Measurements from ENCODE around the gene TBX18.

DNA sequence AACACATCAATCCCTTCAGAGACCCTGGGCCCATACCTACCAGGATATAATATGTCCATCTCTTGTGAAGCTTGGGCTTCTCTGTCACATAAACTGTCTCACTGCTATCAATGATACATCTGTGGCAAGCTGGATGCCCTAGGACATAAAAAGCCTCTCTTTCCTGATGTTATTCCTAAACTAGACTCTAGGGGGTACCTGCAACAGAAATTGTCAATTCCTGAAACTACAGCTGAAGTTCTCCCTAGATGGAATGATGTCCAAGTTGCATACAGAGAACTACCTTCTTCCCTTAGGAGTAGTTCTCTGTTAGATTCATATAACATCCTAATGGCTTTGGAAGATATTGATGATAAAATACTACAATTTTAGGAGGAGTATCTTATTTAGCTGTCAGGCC lies 35.8 kb downstream of the TBX18 start:
- no peak for TF ChIP-seq CREM (CRISPR knock-in tag; IDR thresholded peaks at IDR 0.05)
- TF ChIP-seq GABPB1 (CRISPR knock-in tag; IDR thresholded peaks at IDR 0.05), result no peak
- no peak for TF ChIP-seq E2F1 (CRISPR knock-in tag; IDR thresholded peaks at IDR 0.05)
- TF ChIP-seq, protein P1, sequence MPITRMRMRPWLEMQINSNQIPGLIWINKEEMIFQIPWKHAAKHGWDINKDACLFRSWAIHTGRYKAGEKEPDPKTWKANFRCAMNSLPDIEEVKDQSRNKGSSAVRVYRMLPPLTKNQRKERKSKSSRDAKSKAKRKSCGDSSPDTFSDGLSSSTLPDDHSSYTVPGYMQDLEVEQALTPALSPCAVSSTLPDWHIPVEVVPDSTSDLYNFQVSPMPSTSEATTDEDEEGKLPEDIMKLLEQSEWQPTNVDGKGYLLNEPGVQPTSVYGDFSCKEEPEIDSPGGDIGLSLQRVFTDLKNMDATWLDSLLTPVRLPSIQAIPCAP (CRISPR knock-in tag; IDR thresholded peaks at IDR 0.05), result no peak
- TF ChIP-seq, protein P2, sequence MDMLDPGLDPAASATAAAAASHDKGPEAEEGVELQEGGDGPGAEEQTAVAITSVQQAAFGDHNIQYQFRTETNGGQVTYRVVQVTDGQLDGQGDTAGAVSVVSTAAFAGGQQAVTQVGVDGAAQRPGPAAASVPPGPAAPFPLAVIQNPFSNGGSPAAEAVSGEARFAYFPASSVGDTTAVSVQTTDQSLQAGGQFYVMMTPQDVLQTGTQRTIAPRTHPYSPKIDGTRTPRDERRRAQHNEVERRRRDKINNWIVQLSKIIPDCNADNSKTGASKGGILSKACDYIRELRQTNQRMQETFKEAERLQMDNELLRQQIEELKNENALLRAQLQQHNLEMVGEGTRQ (CRISPR knock-in tag; IDR thresholded peaks at IDR 0.05), result no peak
- TF ChIP-seq, protein P3, sequence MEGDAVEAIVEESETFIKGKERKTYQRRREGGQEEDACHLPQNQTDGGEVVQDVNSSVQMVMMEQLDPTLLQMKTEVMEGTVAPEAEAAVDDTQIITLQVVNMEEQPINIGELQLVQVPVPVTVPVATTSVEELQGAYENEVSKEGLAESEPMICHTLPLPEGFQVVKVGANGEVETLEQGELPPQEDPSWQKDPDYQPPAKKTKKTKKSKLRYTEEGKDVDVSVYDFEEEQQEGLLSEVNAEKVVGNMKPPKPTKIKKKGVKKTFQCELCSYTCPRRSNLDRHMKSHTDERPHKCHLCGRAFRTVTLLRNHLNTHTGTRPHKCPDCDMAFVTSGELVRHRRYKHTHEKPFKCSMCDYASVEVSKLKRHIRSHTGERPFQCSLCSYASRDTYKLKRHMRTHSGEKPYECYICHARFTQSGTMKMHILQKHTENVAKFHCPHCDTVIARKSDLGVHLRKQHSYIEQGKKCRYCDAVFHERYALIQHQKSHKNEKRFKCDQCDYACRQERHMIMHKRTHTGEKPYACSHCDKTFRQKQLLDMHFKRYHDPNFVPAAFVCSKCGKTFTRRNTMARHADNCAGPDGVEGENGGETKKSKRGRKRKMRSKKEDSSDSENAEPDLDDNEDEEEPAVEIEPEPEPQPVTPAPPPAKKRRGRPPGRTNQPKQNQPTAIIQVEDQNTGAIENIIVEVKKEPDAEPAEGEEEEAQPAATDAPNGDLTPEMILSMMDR (IDR thresholded peaks at IDR 0.05), result peak; percentile 53
- no peak for TF ChIP-seq ATF3 (CRISPR knock-in tag; conservative IDR thresholded peaks at IDR 0.05)
- no peak for TF ChIP-seq FOXJ3 (CRISPR knock-in tag; IDR thresholded peaks at IDR 0.05; ENCODE audit: borderline replicate concordance)
- TF ChIP-seq IRF2 (CRISPR knock-in tag; IDR thresholded peaks at IDR 0.05; ENCODE audit: borderline replicate concordance, low read depth), result no peak
- no peak for TF ChIP-seq RORB (CRISPR knock-in tag; IDR thresholded peaks at IDR 0.05)
- no peak for TF ChIP-seq ZSCAN18 (CRISPR knock-in tag; IDR thresholded peaks at IDR 0.05)
- no peak for TF ChIP-seq SP1 (CRISPR knock-in tag; conservative IDR thresholded peaks at IDR 0.05)

Data from WTC11 (cell line).